Activated CD4-positive, CD25-positive, alpha-beta regulatory T cell treated with anti-CD3 and anti-CD28 coated beads, Interleukin-2, amount 50 U/mL, for 72 hours (primary cell): ENCODE data around the gene PDE4D.
"Not testable (repeated sequence)": the region's sequence is repeated elsewhere in the genome, so short reads cannot be mapped to it uniquely, and the experiment has no call there.

Source experiments
- DNase-seq: peaks from one replicate; pipeline ENCODE4 v3.0.0; 2021

Gene PDE4D

DNA sequence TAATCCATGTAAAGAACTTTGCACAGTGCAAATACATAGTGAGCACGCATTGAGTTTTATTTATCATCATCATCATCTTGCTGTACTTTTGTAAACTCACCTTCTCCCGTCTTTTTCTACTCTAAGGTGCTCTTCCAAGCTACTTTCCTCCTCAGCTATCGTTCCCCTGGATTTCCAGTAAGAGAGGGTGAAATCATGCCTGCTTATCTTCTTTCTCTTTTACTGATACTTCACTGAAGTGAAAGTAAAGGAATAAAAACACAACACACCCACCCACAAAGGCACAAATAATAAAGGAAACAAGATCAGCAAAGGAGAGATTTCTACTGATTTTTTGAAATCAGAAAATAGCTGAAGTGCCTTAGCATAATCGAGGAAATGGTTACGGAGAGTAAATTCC lies 800.8 kb downstream of the PDE4D start:
- no peak for DNase-seq

DNA sequence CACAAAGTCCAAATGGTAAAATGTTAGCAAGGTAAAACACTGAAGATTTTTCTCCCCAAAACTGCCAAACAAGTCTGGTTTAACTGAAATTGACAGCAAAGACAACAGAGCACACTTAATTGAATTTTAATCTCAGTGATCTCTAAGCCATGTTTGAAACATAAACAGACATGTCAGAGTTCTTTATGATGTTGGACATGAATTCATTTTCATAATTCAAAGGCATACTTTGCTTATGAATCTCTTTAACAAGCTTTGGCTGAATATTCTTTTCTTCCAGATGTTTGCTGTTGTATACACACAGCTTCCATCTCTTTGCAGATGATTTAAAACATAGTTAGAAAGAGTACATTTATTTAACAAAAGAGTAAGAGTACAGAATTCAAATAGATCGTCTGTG lies 801.6 kb downstream of the PDE4D start:
- no peak for DNase-seq

DNA sequence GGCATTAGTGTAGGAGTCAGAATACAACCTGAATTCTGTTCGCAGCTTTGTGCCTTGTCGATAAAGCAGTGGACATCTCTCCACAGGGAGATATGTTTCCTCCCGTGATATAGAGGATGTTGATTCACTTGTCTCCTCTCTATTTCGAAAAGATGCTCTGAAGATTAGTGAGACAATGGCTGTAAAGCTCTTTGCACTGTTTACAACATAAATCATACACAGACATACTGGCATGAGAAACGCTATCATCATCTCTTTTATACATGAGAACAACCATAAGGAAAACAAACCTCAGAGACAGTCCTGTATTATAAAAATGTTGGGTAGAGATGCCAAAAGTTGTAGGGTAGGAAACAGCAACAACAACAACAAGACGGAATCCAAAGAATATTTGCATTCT lies 803.2 kb downstream of the PDE4D start:
- DNase-seq: no peak

DNA sequence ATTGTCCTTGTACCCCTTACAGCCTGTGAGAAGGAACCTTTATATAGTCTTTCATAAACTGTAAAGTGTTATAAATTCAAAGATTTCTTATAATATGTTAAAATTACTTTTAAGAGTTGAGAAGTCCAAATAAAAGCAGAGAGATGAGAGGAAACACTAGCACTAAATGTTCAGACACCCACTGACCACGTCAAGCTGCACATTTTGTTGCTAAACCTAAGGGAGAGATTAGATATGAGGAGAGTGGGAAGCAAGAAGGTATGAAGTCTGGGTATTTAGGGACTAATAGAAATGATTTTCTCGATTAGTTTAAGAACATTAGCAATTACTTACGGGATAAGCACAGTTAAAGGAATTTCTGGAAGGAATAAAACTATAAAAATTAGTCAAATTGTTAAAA lies 803.8 kb downstream of the PDE4D start:
- no peak for DNase-seq

DNA sequence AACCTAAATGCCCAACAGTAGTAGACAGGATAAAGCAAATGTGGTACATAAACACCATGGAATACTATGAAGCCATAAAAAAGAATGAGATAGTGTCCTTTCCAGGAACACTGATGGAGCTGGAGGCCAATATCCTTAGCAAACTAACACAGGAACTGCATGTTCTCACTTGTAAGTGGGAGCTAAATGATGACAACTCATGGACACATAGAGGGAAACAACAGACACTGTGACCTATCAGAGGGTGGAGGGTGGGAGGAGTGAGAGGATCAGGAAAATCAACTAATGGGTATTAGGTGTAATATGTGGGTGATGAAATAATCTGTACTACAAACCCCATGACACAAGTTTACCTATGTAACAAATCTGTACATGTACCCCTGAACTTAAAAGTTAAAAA lies 805.0 kb downstream of the PDE4D start:
- no peak for DNase-seq

DNA sequence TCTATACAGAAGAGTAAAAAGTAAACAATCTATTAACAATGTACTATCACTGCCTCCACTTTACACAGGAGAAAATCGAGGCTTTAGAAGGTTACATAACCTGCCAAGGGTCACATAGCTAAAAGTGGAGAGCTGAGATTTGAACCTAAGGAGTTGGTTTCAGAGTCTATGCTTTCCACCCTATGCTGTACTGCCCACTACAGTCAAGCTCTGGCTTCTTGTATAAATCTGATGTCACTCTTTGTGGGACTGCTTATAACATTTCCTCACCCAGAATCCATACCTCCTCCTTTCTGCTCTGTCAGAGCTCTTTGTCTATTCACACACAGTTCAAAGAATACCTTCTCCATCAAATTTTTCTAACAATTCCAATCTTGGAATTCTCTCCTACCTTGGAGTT lies 807.5 kb downstream of the PDE4D start:
- no peak for DNase-seq

DNA sequence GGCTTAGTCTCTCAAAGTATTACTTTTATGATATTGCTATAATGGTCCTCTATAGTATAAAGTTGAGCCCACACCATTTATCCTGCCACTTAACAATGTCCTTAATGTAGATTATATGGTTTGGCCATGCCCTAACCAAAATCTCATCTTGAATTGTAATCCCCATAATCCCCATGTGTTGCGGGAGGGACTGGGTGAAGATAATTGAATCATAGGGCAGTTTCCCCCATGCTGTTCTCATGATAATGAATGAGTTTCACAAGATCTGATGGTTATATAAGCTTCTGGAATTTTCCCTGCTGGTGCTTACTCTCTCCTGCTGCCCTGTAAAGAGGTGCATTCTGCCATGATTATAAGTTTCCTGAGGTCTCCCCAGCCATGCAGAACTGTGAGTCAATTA lies 811.8 kb downstream of the PDE4D start:
- no peak for DNase-seq

DNA sequence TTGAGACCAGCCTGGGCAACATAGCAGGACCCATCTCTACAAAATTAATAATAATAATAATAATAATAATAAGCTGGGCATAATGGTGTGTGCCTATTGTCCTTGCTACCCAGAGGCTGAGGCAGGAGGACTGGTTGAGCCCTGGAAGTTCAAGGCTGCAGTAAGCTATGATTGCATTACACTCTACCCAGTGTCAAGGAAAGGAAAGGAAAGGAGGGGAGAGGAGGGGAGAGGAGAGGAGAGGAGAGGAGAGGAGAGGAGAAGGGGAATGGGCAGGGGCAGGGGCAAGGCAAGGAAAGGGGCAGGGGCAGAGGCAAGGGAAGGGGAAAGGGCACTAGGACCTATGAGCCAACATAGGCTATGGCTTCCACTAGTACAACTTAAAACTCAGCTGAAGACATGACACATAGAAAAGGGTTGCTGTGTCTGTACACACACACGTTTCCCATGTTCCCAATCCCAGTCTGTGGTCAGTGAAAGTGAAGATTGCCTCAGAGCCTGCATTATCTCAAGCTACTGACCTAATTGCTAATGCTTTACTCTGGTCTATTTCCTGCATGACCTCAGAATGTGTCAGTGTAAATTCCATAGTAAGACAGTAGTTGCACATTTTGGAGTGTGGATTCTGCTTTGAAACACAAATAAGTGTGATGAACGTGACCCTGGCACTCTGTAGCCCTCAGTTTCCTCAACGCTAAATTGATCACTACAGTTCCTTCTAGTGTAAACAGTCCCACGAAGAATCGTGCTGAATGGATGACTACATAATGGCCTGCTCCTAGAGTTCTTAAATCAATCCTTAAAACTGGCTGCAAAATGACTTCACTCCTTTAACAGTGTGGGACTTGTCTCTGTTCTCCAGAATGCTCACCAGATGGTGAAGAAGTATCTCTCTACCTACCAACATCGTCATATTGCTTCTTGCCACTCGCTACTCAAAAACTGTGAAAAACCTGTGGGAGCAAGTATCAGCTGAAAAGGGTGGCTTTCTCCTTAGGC lies 813.6 kb downstream of the PDE4D start:
- no peak for DNase-seq

DNA sequence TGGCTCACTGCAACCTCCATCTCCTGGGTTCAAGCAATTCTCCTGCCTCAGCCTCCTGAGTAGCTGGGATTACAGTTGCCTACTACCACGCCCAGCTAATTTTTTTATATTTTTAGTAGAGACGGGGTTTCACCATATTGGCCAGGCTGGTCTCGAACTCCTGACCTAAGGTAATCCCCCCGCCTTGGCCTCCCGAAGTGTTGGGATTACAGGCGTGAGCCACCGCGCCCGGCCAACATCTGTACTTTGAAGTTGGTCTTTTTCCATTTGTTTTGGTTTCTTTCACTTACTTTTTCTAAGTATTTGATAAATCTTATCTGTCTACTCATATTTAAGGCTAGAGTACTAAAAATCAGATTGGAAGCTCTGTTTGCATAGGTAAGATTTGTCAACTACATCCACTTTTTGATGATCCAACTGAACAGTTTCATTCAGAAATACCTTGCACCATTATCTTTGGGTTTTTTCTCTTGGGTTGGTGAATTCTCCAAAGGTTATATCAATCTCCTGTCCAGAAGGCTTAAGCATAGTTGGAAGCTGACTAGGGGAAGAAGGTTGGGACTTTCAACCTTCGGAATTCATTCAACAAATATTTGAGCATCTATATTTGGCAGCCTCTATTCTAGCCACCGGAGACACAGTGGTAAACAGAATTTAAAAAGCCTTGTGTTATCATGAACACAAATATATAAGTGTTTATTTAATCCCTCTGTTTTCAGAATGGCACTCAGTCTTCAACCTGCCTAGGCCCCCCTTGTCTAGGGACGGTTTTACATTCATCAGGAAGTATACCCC lies 821.6 kb downstream of the PDE4D start:
- no peak for DNase-seq

DNA sequence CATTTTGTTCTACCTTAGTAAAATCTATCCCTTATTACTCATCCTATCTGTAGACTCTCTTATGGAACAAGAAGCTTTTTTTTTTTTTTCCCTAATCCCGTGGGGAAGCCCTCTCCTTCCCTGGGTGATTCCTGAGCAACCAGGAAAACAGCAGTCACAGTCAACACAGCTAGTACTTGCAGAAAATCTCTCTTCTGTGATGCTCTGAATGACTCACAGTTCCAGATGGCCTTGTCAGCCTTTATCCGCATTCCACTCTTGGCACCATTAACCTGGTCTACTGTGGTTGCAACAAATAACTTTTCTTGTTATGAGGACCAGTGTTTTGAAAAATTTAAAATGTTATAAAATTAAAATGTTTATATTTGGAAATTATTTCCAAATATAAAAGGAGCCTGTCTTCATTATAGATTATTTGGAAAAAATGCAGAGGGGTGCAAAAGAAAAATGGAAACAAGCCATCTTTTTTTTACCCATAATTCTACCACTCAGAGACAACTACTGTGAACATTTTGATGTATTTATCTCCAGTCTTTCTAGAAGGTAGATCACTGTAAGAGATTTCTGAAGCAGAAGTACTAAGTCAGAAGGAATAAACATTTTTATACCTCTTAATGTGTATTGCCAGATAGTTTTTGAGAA lies 824.0 kb downstream of the PDE4D start:
- DNase-seq: no peak

DNA sequence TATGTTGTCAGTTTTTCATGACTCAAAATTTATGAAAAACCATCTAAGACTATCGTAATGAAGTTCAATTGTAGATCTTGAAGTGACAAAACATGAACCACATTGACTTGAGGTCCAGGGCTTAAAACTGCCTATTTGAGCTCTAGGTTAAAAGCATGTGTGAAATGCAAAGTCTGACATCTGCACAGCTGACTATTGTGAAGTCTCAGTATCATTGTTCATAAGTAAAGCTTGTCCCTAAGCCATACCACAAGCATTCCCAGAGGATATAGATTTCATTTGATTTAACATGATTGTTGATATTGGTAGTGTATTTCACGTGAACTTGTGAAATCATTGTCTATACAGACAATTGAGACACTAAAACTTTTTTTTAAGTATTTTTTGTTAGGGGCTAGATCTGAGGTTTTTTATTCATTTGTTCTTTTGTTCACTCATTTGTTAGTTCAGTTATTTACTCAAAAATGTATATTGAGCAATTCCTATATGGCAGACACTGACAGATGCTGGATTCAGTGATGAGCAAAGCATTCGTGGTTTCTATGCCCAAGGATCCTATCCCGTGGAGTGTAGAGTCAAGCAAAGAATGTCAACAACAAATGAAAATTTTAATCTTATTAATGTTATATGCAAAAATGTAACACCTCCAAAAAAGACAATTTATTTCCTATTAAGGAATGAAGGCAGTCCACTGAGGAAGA lies 825.4 kb downstream of the PDE4D start:
- no peak for DNase-seq

DNA sequence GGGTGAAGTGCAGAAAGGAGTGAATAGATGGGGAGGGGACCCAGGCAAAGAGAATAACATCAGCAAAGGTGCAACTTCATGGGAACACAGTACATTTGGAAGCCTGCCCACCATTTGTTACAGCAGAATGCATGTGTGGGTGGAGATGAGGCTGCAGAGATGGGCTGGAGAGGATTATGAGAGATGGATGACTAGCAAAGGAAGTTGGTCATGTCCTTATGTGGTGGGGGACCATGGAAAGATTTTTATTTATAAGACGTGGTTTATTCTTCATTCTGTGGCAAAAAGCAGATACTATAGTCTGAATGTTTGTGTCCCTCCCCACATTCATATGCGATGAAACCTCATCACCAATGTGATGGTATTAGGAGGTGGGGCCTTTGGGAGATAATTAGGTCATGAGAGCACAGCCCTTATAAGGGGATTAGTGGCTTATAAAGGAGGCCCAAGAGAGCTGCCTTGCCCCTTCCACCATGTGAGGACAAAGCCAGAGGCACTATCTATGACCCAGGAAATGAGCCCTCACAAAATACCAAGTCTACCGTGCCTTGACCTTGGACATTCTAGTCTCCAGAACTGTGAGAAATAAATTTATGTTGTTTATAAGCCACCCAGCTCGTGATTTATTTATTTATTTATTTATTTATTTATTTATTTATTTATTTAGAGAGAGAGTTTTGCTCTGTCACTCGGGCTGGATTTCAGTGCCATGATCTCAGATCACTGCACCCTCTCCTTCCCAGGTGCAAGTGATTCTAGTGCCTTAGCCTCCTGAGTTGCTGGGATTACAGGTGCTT lies 827.0 kb downstream of the PDE4D start:
- DNase-seq: no peak

DNA sequence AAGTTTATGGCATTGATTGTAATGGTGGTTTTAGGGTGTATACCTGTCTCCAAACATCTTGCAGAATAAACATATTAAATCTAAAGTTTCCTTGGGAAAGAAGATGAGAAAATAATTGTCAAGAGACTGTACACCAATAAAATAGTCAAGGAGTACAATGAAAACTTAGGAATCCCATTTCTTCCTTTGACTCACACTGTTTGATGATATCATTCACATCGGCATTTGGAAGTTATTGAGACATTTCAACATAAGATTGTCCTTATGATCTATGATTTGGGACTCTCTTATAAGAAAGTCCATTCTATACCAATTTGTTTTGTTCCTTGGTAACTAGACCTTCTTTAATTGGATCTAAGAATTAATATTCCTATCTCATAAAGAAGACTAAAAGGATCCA lies 828.0 kb downstream of the PDE4D start:
- DNase-seq: no peak

DNA sequence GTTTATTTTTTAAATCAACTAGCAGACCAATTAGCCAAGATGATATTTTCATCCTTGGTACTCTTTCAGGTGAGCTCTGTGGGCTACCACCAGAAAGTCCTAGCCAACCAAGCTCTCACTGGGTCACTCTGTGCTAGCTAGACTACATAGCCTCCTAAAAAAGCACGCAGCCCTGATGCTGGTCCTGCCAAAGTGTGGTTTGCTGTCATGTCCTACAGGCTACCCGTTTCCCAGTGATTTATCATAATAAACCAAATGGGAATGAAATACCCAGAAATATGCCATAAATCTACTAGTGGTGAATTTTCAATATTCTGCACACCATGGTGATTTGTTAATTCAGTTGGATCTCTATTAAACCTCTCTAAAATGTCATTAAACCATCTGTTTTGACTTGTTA lies 829.2 kb downstream of the PDE4D start:
- DNase-seq: no peak

DNA sequence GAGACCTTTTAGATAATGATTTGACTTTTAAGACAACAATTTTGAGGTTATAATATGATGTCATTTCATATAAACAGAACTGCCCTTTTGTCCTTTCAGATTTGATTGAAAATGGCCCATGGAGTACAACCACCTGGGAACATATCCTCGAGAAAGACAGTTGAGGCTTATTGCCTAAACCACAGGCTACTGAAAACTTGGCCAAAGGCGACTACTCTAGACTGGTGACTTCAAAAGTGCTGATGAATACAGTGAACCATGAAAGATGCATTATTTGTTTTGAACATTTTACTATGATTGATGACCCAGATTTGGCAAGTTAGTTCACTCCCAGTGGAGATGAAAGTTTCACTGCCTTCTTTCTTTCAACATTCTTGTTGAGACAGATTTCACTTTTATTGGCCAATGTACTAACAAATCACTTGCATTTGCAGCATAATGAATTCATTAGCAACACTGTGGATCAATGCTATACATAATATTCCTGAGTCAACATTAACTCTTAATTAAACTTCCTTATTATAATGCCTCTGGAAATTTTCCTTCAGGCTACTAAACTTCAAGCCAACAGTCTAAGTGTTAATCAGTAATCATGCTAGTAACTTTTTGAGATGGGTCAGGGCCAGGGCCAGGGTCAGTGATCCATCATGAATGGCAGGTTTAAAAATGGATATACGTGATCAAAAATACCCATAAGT lies 830.4 kb downstream of the PDE4D start:
- DNase-seq: no peak

DNA sequence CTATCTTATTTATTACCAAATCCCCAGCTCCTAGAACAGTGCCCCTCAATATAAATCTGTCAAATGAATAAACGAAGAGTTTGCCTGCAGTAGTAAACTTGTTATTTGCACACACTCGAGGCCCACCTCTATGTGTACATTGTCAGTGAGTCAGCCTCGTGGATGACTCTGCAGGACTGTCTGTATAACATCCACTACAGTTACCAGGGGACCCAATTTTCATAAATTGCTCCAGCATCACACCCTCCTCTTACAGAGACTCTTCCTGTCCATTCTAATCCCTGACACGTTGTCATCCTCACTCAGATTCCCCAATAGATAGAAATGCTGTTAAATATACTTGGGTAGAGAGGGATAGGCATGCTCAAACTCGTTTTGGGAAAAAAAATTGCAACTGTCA lies 832.1 kb downstream of the PDE4D start:
- DNase-seq: no peak

DNA sequence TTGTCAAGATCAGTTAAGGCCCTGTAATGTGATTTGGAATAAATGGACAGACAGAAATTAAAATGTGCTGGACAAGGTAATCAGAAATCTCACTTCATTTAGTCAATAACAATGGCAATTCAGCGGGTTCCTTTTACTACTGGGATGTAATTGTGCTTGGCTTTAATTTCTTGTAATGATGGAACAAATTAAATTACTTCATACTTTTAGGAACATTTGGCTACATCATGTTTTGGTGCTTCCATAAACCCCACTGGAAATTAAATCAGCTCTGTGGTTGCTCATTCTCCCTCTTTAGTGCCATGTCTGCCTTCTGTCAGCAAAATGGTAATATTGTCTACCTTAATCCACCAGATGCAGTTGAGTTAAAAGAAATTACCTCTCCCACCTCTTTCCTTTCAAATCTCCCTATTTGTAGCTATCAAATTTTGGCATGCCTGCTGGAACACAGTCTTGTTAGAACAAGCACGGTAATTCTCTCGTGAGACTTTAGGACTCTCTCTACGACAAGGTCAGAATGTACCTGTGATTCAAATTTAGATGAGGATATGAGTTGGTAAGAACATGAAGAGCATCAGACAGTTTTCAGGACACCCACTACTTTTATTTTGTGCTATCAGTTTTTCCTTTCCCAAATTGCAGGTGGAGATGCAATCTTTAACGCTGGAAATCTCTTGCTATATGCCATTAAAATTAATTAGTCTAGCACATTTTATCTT lies 834.4 kb downstream of the PDE4D start:
- DNase-seq: no peak

DNA sequence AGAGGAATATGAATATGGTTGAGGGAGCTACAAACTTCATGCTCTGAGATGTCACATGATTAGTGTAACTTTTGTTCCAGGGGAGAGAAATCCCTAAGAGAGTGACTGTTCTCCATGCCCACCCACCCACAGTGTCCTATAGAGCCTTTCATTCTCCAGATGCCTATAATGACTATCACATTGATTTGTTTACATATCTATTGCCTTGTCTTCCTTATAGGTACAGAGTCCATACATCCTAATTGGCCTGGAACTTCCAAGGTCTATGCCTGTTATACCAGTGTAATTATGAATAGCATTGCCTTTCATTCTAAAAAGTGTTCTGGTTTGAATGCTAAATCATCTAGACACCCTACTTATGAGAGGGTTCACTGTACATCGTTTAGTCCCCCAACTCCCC lies 835.3 kb downstream of the PDE4D start:
- DNase-seq: no peak

DNA sequence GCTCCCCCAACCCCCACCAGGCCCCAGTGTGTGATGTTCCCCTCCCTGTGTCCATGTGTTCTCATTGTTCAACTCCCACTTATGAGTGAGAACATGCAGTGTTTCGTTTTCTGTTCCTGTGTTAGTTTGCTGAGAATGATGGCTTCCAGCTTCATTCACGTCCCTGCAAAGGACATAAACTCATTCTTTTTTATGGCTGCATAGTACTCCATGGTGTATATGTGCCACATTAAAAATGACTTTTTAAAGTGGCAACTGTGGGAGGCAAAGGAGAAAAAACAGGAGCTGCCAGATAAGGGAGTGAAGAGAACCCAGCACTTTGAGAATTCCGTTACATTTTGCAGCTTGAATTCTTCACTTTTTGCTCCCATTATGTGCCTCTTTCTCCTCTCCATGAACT lies 836.9 kb downstream of the PDE4D start:
- DNase-seq: not testable (repeated sequence)

DNA sequence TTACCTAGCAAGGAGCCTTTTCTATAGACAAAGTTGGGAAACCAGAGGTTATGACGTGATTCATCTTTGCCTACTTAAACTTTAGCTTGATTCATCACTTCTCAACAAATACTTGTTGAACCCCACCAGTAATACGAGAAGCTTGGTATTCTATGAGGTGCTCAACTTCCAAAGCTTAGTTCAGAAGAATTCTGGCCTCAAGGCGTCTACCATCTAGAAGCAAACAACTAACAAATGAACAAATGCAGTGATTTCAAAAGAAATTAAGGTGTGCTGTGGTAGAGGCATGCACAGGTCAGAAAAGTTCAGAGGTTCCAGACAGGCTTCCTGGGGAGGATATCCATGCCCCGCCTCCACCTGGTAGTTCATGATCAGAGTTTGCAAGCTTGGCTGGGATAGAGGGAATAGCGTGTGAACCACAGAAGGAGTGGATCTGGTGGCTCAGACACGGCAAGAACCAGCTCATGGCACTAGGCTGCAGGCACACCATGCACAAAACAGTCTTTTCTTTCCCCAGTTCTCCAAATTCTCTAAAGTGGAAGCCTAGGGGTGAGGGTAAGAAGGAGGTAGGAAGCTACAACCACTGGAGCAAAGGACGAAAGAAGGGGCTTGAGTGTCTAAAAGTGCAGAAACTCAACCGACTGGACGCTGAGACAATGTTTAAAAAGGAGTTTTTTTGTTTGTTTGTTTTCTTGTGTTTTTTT lies 837.6 kb downstream of the PDE4D start:
- DNase-seq: no peak
